Lung (tissue), 12 donors: ENCODE measurements around the gene DIP2C. TPM values are rescaled to one million over a fixed set of nuclear protein-coding genes. Genes with fewer than 3 reads are reported as not detected.
"Not testable (repeated sequence)": the region's sequence is repeated elsewhere in the genome, so short reads cannot be mapped to it uniquely, and the experiment has no call there.

Experiments
- ATAC-seq: fragments of 200-7000 bp; cut with Tn5 transposase; one replicate; pipeline ENCODE4 v1.9.1; 2020; ENCODE audit warnings: moderate number of reproducible peaks; ENCODE audit not compliant: insufficient read depth, low FRiP score
- DNase-seq, 3 donors: peaks; one replicate each; pipeline ENCODE4 v3.0.0-alpha.2; 2013 to 2017
- H3K27ac ChIP-seq, 2 donors: one replicate each; pipeline ENCODE4 v1.5.1; 2013; ENCODE audit warnings: mild to moderate bottlenecking in 2 of 2, moderate library complexity in 2 of 2, control low read depth in 1 of 2, inconsistent platforms in 1 of 2, low read depth in 1 of 2, low read length in 1 of 2
- H3K27me3 ChIP-seq, 3 donors: one replicate each; pipeline ENCODE4 v1.5.1; 2013; ENCODE audit warnings: low read length in 2 of 3; ENCODE audit not compliant: control insufficient read depth in 3 of 3, insufficient read depth in 3 of 3
- H3K36me3 ChIP-seq, 4 donors: one replicate each; pipeline ENCODE4 v1.5.1; 2013; ENCODE audit warnings: low read length in 4 of 4, mild to moderate bottlenecking in 1 of 4, moderate library complexity in 1 of 4; ENCODE audit not compliant: control insufficient read depth in 4 of 4, insufficient read depth in 4 of 4
- H3K4me1 ChIP-seq, 5 donors: one replicate each; pipeline ENCODE4 v1.5.1; 2013; ENCODE audit warnings: low read length in 5 of 5, mild to moderate bottlenecking in 2 of 5, moderate library complexity in 1 of 5; ENCODE audit not compliant: control insufficient read depth in 5 of 5, insufficient read depth in 5 of 5
- H3K4me3 ChIP-seq: one replicate; pipeline ENCODE4 v1.5.1; 2013; ENCODE audit warnings: mild to moderate bottlenecking, control low read depth, moderate library complexity
- H3K9ac ChIP-seq, 2 donors: one replicate each; pipeline ENCODE4 v1.5.1; 2013; ENCODE audit warnings: low read length in 2 of 2, control low read depth in 1 of 2; ENCODE audit not compliant: insufficient read depth in 1 of 2
- H3K9me3 ChIP-seq, 4 donors: one replicate each; pipeline ENCODE4 v1.5.1; 2013; ENCODE audit warnings: low read length in 3 of 4, mild to moderate bottlenecking in 1 of 4, moderate library complexity in 1 of 4; ENCODE audit not compliant: control insufficient read depth in 4 of 4, insufficient read depth in 3 of 4
- CTCF ChIP-seq: IDR thresholded peaks from 2 replicates; pipeline ENCODE4 v1.5.1; 2012; ENCODE audit warnings: mild to moderate bottlenecking; ENCODE audit errors: control extremely low read depth, extremely low read depth
- WGBS, 2 donors: extraction: QIAGEN DNeasy Blood & Tissue Kit; methylation state at CpG; one replicate each; pipeline ENCODE4 v1.1.7; 2013; 5-methylcytosine and 5-hydroxymethylcytosine counted together
- polyA plus RNA-seq, 2 donors: library from polyadenylated mRNA; stranded (reverse); fragments of 200-250 nt; gene quantifications; one replicate each; pipeline ENCODE4 v1.2.1, GENCODE V29; 2013
- total RNA-seq, 2 donors: library from RNA; depleted of rRNA in 1 of 2; stranded (reverse); fragments of >200 nt in 1 of 2; gene quantifications; one replicate each; pipeline ENCODE4 v1.2.1, GENCODE V29; 2014 to 2021
- donor health status: control.
- donor health status: control.
- donor health status: Bipolar disorder and iron deficiency.
- donor health status: healthy.
- donor health status: DM: yes; HTN: yes; CAD: no.

Gene DIP2C
- total and polyA plus RNA-seq, 4 donors = 3.6 to 20.0 (median 9.5) TPM

- Histone ChIP-seq H3K9me3 (peaks cover 0 to 2% (median 0%) of the 10 kb centered on the region in 4 donors), H3K4me1 (peaks cover 0 to 5% (median 1%) of the 10 kb centered on the region in 5 donors), H3K4me3 (no peak overlapping the region), H3K36me3 (peaks cover 0 to 17% (median 3%) of the 10 kb centered on the region in 4 donors), H3K27me3 (no peaks in the 10 kb centered on the region), H3K9ac (no peak overlapping the region), H3K27ac (no peak overlapping the region)
- no peak for DNase-seq
- no peak for ATAC-seq
- TF ChIP-seq CTCF = no peak
- 56 to 86% methylated on average over 6 of the region's 6 CpGs for WGBS, 2 donors
These were observed 383.3 kb downstream of the DIP2C start for GRCh38 chr10:306007-306674.

DNA sequence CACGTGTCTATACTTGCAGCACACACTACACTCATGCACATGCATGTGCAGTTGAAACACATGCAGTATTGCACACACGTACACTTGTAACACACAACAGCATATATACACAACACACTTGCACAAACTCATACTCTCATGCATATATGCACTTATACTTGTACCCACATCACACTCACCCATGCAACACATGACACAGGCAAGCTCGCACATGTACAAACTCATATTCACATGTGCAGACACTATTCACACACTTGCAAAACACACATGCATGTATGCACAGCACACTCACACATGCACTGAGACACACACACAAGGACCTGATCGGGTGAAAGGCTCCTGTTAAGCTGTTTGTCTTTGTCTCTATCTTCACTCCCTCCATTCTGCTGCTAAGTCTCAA lies 384.4 kb downstream of the DIP2C start:
- no peak for TF ChIP-seq CTCF
- 93 to 94% methylated on average over 4 of the region's 4 CpGs for WGBS, 2 donors
- Histone ChIP-seq H3K36me3 (peaks cover 0 to 17% (median 3%) of the 10 kb centered on the region in 4 donors), H3K4me3 (no peak overlapping the region), H3K27me3 (no peaks in the 10 kb centered on the region), H3K9me3 (peaks cover 0 to 2% (median 0%) of the 10 kb centered on the region in 4 donors), H3K9ac (no peak overlapping the region), H3K4me1 (peaks cover 0 to 1% (median 0%) of the 10 kb centered on the region in 5 donors), H3K27ac (no peak overlapping the region)
- no peak for ATAC-seq
- DNase-seq = no peak

- no peak for ATAC-seq
- H3K9ac ChIP-seq = no peak overlapping the region
- H3K27me3 ChIP-seq = no peaks in the 10 kb centered on the region
- H3K4me1 ChIP-seq = peaks cover 0 to 16% (median 4%) of the 10 kb centered on the region in 5 donors
- no peak overlapping the region for H3K27ac ChIP-seq
- no peak for DNase-seq
- peaks cover 0 to 6% (median 0%) of the 10 kb centered on the region in 4 donors for H3K36me3 ChIP-seq
- H3K9me3 ChIP-seq = peaks cover 0 to 2% (median 0%) of the 10 kb centered on the region in 4 donors
- no peak overlapping the region for H3K4me3 ChIP-seq
- 95 to 96% methylated on average over 9 of the region's 9 CpGs for WGBS, 2 donors
- no peak for TF ChIP-seq CTCF
These were observed 387.9 kb downstream of the DIP2C start for GRCh38 chr10:301536-301935.

- WGBS, 2 donors = 96 to 98% methylated on average over 24 to 31 of the region's 31 CpGs
- peaks cover 0 to 16% (median 4%) of the 10 kb centered on the region in 5 donors for H3K4me1 ChIP-seq
- DNase-seq = not testable (repeated sequence)
These were observed 388.9 kb downstream of the DIP2C start for GRCh38 chr10:300580-300979.

More at GRCh38 chr10:300580-300979, 388.9 kb downstream of the DIP2C start:
- not testable (repeated sequence) for H3K27ac ChIP-seq, H3K27me3 ChIP-seq, H3K4me3 ChIP-seq, H3K9me3 ChIP-seq, H3K36me3 ChIP-seq, ATAC-seq, H3K9ac ChIP-seq
